Right ventricle myocardium superior (tissue), 1 donor: ENCODE results near the gene RASGRP3. TPM values are rescaled to one million over a fixed set of nuclear protein-coding genes. Genes with fewer than 3 reads are reported as not detected.
"Not testable (repeated sequence)": the region's sequence is repeated elsewhere in the genome, so short reads cannot be mapped to it uniquely, and the experiment has no call there.

ENCODE experiments used
- ATAC-seq: fragments of 200-7000 bp; cut with Tn5 transposase; one replicate; pipeline ENCODE4 v1.9.1; 2020; ENCODE audit warnings: mild to moderate bottlenecking; ENCODE audit not compliant: poor library complexity
- DNase-seq: peaks from one replicate; pipeline ENCODE4 v3.0.0-alpha.2; 2020
- intact Hi-C: fragments of 100-400 bp; cut with DNase I; formaldehyde crosslinking; loops from one replicate; pipeline ENCODE4 v1.11.2; 2022
- long read RNA-seq: library from polyadenylated mRNA; unstranded; transcript quantifications from one replicate; pipeline ENCODE4 v2.0.0, GENCODE V29; 2021
- total RNA-seq: library from RNA; stranded (reverse); fragmentation: NEBNext Ultra II Directional; extraction: Animal tissue kit (Norgen Biotek cat#: 25700); gene quantifications from one replicate; pipeline ENCODE4 v1.2.1, GENCODE V29; 2021
- donor health status: DM: no; HTN: yes; CAD: no; lungs with severe emphysema.

The RASGRP3 gene
- 53.1 TPM for total RNA-seq
- long read RNA-seq, full-length matches to known transcripts: 8 of 65 reads
- long read RNA-seq, partial matches to known transcripts: 11 of 65 reads
- long read RNA-seq, other reads (novel, unspliced or antisense): 46 of 65 reads

GRCh38 chr2:33476131-33476792, at the start of gene RASGRP3:
Gene RASGRP3, plus strand, starts transcription at chr2:33476649. Its CDS starts 38,488 bp downstream, at chr2:33515137.
- peak; percentile 93 for DNase-seq
- peak; percentile 85 for ATAC-seq
- intact Hi-C loops: loop anchor here (5.0 to 10.0 kb wide), 2 partner anchors 49 to 66 kb away; no protein-coding TSS in a partner anchor

- ATAC-seq: peak; percentile 86
- intact Hi-C loops: no loop called here
- DNase-seq: peak; percentile 45
Observed at GRCh38 chr2:33426666-33427231, 49.7 kb upstream of the RASGRP3 start.

- no peak for DNase-seq
- intact Hi-C loops: no loop called here
- ATAC-seq: no peak
Observed at GRCh38 chr2:33430077-33430476, 46.4 kb upstream of the RASGRP3 start.

GRCh38 chr2:33430856-33431255, 45.6 kb upstream of the RASGRP3 start:
- intact Hi-C loops: no loop called here

GRCh38 chr2:33432871-33433270, 43.6 kb upstream of the RASGRP3 start:
- intact Hi-C loops: no loop called here
- ATAC-seq: no peak
- DNase-seq: no peak

More at GRCh38 chr2:33430856-33431255, 45.6 kb upstream of the RASGRP3 start:
- ATAC-seq (no peak), DNase-seq (no peak)

- peak; percentile 90 for ATAC-seq
- no peak for DNase-seq
- intact Hi-C loops: no loop called here
Observed at GRCh38 chr2:33433279-33434235, 42.9 kb upstream of the RASGRP3 start.

- DNase-seq: no peak
- no peak for ATAC-seq
- intact Hi-C loops: no loop called here
Observed at GRCh38 chr2:33435518-33435917, 40.9 kb upstream of the RASGRP3 start.

GRCh38 chr2:33436083-33436482, 40.4 kb upstream of the RASGRP3 start:
- DNase-seq (no peak), ATAC-seq (no peak)
- intact Hi-C loops: no loop called here

GRCh38 chr2:33437297-33437696, 39.2 kb upstream of the RASGRP3 start:
- DNase-seq (no peak), ATAC-seq (no peak)
- intact Hi-C loops: no loop called here

- ATAC-seq (no peak), DNase-seq (no peak)
- intact Hi-C loops: no loop called here
Observed at GRCh38 chr2:33437815-33438214, 38.6 kb upstream of the RASGRP3 start.

GRCh38 chr2:33441235-33441810, 35.1 kb upstream of the RASGRP3 start:
- ATAC-seq: peak; percentile 83
- peak; percentile 62 for DNase-seq
- intact Hi-C loops: no loop called here

- ATAC-seq, DNase-seq, intact Hi-C loops: not testable (repeated sequence)
Observed at GRCh38 chr2:33442052-33442451, 34.4 kb upstream of the RASGRP3 start.

GRCh38 chr2:33442528-33443079, 33.8 kb upstream of the RASGRP3 start:
- intact Hi-C loops: no loop called here
- DNase-seq (no peak), ATAC-seq (peak; percentile 65)

GRCh38 chr2:33443274-33443829, 33.1 kb upstream of the RASGRP3 start:
- DNase-seq (no peak), ATAC-seq (peak; percentile 68)
- intact Hi-C loops: no loop called here

- ATAC-seq: peak; percentile 65
- intact Hi-C loops: no loop called here
Observed at GRCh38 chr2:33444967-33445366, 31.5 kb upstream of the RASGRP3 start.

GRCh38 chr2:33448220-33448899, 28.1 kb upstream of the RASGRP3 start:
- intact Hi-C loops: no loop called here
- DNase-seq: no peak

More at GRCh38 chr2:33444967-33445366, 31.5 kb upstream of the RASGRP3 start:
- no peak for DNase-seq

GRCh38 chr2:33451214-33451613, 25.2 kb upstream of the RASGRP3 start:
- DNase-seq (no peak), ATAC-seq (no peak)
- intact Hi-C loops: no loop called here

More at GRCh38 chr2:33448220-33448899, 28.1 kb upstream of the RASGRP3 start:
- no peak for ATAC-seq

GRCh38 chr2:33451825-33452224, 24.6 kb upstream of the RASGRP3 start:
- intact Hi-C loops: no loop called here
- ATAC-seq (no peak), DNase-seq (no peak)
